RWPE1 (cell line): Measurements from ENCODE around the gene JSRP1.

ENCODE experiments used
- CTCF ChIA-PET: fragments of 350-600 bp; sonication (Branson Sonifier 250); formaldehyde crosslinking; extraction: SDS; loops from one replicate; lab custom pipeline; 2021; lab: Yijun Ruan, JAX
- POLR2A ChIA-PET: fragments of 400-600 bp; formaldehyde crosslinking; extraction: SDS; loops from one replicate; lab custom pipeline; 2020; ENCODE audit warnings: antibody characterized with exemption; ENCODE audit not compliant: low non-redundant PET; lab: Yijun Ruan, JAX
- DNase-seq: peaks from one replicate; pipeline ENCODE4 v3.0.0; 2012; ENCODE audit warnings: low spot score
- H3K27ac ChIP-seq: fragments of 450-650 bp; 2 replicates; pipeline ENCODE4 v1.5.1; 2017
- CTCF ChIP-seq: fragments of 450-650 bp; conservative IDR thresholded peaks from 2 replicates; pipeline ENCODE4 v1.5.1; 2017; ENCODE audit warnings: low read depth, mild to moderate bottlenecking

Gene JSRP1

GRCh38 chr19:2255112-2255845 lies 938 bp downstream of the JSRP1 start:
- no peak for DNase-seq
- TF ChIP-seq CTCF = no peak
- ChIA-PET POLR2A (no interaction called here), CTCF (interaction anchor here (0.6 kb wide), 1 partner anchor 99 kb away, joined by 3 read pairs; no protein-coding TSS in a partner anchor)
- H3K27ac ChIP-seq = no peak overlapping the region

- POLR2A ChIA-PET = no interaction called here
- no peak for DNase-seq
Measured at GRCh38 chr19:2254064-2254872, 1.9 kb downstream of the JSRP1 start.

GRCh38 chr19:2253106-2254063 lies 2.8 kb downstream of the JSRP1 start:
- no peak for DNase-seq
- POLR2A ChIA-PET = no interaction called here
- TF ChIP-seq CTCF = no peak
- H3K27ac ChIP-seq = no peak overlapping the region
- CTCF ChIA-PET = interaction anchor here (0.6 to 1.0 kb wide), 2 partner anchors 9 to 101 kb away, joined by 4 to 5 read pairs; no protein-coding TSS in a partner anchor

More at GRCh38 chr19:2254064-2254872, 1.9 kb downstream of the JSRP1 start:
- no peak for TF ChIP-seq CTCF
- H3K27ac ChIP-seq = no peak overlapping the region
- CTCF ChIA-PET = interaction anchor here (0.6 to 1.0 kb wide), 2 partner anchors 8 to 13 kb away, joined by 4 read pairs; no protein-coding TSS in a partner anchor

GRCh38 chr19:2252797-2253105 lies 3.5 kb downstream of the JSRP1 start:
- TF ChIP-seq CTCF = no peak
- H3K27ac ChIP-seq = no peak overlapping the region
- CTCF ChIA-PET = no interaction called here
- POLR2A ChIA-PET = no interaction called here
- no peak for DNase-seq

- no peak overlapping the region for H3K27ac ChIP-seq
- no peak for TF ChIP-seq CTCF
- POLR2A ChIA-PET = no interaction called here
- DNase-seq = no peak
- CTCF ChIA-PET = no interaction called here
Measured at GRCh38 chr19:2252055-2252796, 4.0 kb downstream of the JSRP1 start.
